HepG2 (cell line): ENCODE measurements around the gene TOP2A. TPM values are rescaled to one million over a fixed set of nuclear protein-coding genes. Genes with fewer than 3 reads are reported as not detected.
A peak's percentile ranks its signal among the peaks of the same experiment; 100 is the strongest.

Experiments used
- AHR ChIP-seq: IDR thresholded peaks from 2 replicates; pipeline ENCODE4 v1.6.1; 2018; ENCODE audit warnings: missing genetic modification reagents, missing compliant biosample characterization
- BRCA1 ChIP-seq: sonication (generic); formaldehyde crosslinking; IDR thresholded peaks from 2 replicates; pipeline ENCODE4 v1.4.0; 2020; ENCODE audit warnings: missing genetic modification reagents
- DR1 ChIP-seq: sonication (generic); formaldehyde crosslinking; IDR thresholded peaks from 2 replicates; pipeline ENCODE4 v1.8.0; 2021; ENCODE audit warnings: mild to moderate bottlenecking, missing genetic modification reagents, inconsistent platforms
- ELF4 ChIP-seq: sonication (generic); formaldehyde crosslinking; IDR thresholded peaks from 2 replicates; pipeline ENCODE4 v1.5.0; 2020; ENCODE audit warnings: missing genetic modification reagents, mild to moderate bottlenecking, moderate library complexity, borderline replicate concordance
- HNF4A ChIP-seq: sonication (generic); formaldehyde crosslinking; IDR thresholded peaks from 2 replicates; pipeline ENCODE4 v1.4.0; 2020; ENCODE audit warnings: missing genetic modification reagents
- MEF2D ChIP-seq: sonication (generic); formaldehyde crosslinking; IDR thresholded peaks from 2 replicates; pipeline ENCODE4 v1.5.1; 2020; ENCODE audit warnings: mild to moderate bottlenecking, missing genetic modification reagents
- NPAS2 ChIP-seq: sonication (generic); formaldehyde crosslinking; IDR thresholded peaks from 2 replicates; pipeline ENCODE4 v1.8.0; 2022; ENCODE audit warnings: mild to moderate bottlenecking, missing genetic modification reagents, borderline replicate concordance
- REST ChIP-seq, 2 experiments: IDR thresholded peaks; 2 replicates each; pipeline ENCODE4 v1.6.1; 2011 to 2012; ENCODE audit warnings: low read length in 2 of 2, borderline replicate concordance in 1 of 2, low read depth in 1 of 2, mild to moderate bottlenecking in 1 of 2, moderate library complexity in 1 of 2
- SNAI1 ChIP-seq: sonication (generic); formaldehyde crosslinking; IDR thresholded peaks from 2 replicates; pipeline ENCODE4 v1.5.0; 2020; ENCODE audit warnings: mild to moderate bottlenecking, missing genetic modification reagents, borderline replicate concordance
- WIZ ChIP-seq: sonication (generic); formaldehyde crosslinking; IDR thresholded peaks from 2 replicates; pipeline ENCODE4 v1.5.1; 2020; ENCODE audit warnings: mild to moderate bottlenecking, missing genetic modification reagents
- ZBTB21 ChIP-seq: sonication (generic); formaldehyde crosslinking; IDR thresholded peaks from 2 replicates; pipeline ENCODE4 v1.4.0; 2020; ENCODE audit warnings: missing genetic modification reagents
- ZMAT3 ChIP-seq: sonication (generic); formaldehyde crosslinking; conservative IDR thresholded peaks from 2 replicates; pipeline ENCODE4 v1.7.0; 2021; ENCODE audit warnings: missing genetic modification reagents
- ZNF180 ChIP-seq: sonication (generic); formaldehyde crosslinking; IDR thresholded peaks from 2 replicates; pipeline ENCODE4 v1.4.0; 2020; ENCODE audit warnings: low read depth, missing genetic modification reagents, borderline replicate concordance
- ZNF562 ChIP-seq: sonication (generic); formaldehyde crosslinking; IDR thresholded peaks from 2 replicates; pipeline ENCODE4 v1.8.0; 2022; ENCODE audit warnings: missing genetic modification reagents, borderline replicate concordance
- ZNF567 ChIP-seq: sonication (generic); formaldehyde crosslinking; IDR thresholded peaks from 2 replicates; pipeline ENCODE4 v1.8.1; 2023; ENCODE audit warnings: mild to moderate bottlenecking, missing genetic modification reagents, borderline replicate concordance
- ZNF772 ChIP-seq: sonication (generic); formaldehyde crosslinking; IDR thresholded peaks from 2 replicates; pipeline ENCODE4 v1.5.0; 2020; ENCODE audit warnings: mild to moderate bottlenecking, missing genetic modification reagents
- ZUFSP ChIP-seq: sonication (generic); formaldehyde crosslinking; IDR thresholded peaks from 2 replicates; pipeline ENCODE4 v1.9.0; 2021; ENCODE audit warnings: missing genetic modification reagents, mild to moderate bottlenecking, borderline replicate concordance
- polyA plus RNA-seq, 8 experiments: library from polyadenylated mRNA; depleted of rRNA in 3 of 8; stranded (reverse) in 7 of 8; unstranded in 1 of 8; fragments of >200 nt; fragmentation: Illumina TruSeq in 4 of 8; extraction: Trizol in 4 of 8; gene quantifications; 2 replicates each; pipeline versions ENCODE4 v1.2.1 to v1.2.3, GENCODE V29; 2011 to 2016; ENCODE audit warnings: low read depth in 4 of 8, missing spikeins in 1 of 8, mixed read lengths in 1 of 8; ENCODE audit not compliant: insufficient read depth in 1 of 8
- total RNA-seq, 5 experiments: library from RNA; depleted of rRNA; stranded (reverse); fragments of >200 nt; fragmentation: Illumina TruSeq; extraction: Trizol; gene quantifications; 2 replicates each; pipeline ENCODE4 v1.2.3, GENCODE V29; 2016; ENCODE audit warnings: low read depth in 1 of 5
- TF ChIP-seq, protein P1 (sequence below): sonication (generic); formaldehyde crosslinking; conservative IDR thresholded peaks from 2 replicates; pipeline ENCODE4 v1.4.0; 2020; ENCODE audit warnings: missing genetic modification reagents
- TF ChIP-seq, protein P2 (sequence below): sonication (generic); formaldehyde crosslinking; IDR thresholded peaks from 2 replicates; pipeline ENCODE4 v1.4.0; 2020; ENCODE audit warnings: missing genetic modification reagents

The TOP2A gene
- total and polyA plus RNA-seq, 2 of the 13 experiments (the other 11 are each of a cell fraction or from before 2014, with no cell fraction given) = 108 to 327 TPM

DNA sequence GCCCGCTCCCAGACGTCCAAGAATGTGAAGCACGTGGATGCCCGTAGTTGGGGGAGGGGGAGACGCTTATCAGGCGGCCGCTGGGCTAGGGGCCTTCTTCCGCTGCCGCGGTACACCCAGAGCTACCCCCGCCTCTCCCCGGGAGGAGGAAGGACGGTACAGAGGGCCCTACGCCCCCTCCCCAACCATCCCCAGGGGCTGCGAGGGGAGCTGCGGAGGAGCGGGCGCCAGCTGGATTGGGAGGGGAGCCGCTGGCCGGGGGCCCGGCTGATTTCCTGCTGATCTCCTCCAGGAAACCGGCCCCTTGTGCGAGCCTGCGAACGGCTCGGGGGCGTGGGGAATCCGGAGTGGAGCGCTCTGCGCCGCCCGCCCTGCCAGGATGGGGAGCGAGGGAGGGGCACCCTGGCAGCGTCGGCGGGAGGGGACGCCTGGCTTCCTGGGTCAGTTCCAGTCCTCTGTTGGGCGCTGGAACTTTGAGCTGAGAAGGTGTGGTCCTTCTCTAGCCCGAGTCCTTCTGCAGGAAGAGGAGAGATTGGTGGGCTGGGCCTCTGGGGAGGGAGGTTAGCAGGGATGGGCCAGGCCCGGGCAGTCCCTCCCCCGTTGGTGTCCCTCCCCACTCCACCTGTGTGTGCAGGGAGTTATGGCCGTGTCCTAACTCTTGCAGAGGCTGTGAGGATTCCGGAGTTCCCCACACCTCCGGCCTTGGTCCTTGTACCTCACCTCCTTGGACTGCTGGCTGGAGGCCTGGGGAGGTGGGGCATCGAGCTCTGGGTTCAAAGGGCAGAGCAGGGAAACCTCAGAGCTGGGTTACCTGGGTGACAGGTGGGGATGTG, 72.3 kb downstream of the TOP2A start (continued):
- TF ChIP-seq NPAS2 (CRISPR knock-in tag) = no peak
- TF ChIP-seq BRCA1 (CRISPR knock-in tag) = no peak
- peak; percentile 57; the same call in 1 of the 2 replicates for TF ChIP-seq MEF2D (CRISPR knock-in tag)
- no peak for TF ChIP-seq ZNF562 (CRISPR knock-in tag)
- peak; percentile 20; the same call in 1 of the 2 replicates for TF ChIP-seq ZNF772 (CRISPR knock-in tag)
- TF ChIP-seq SNAI1 = peak; percentile 85; the same call in 1 of the 2 replicates
- TF ChIP-seq, protein P1, sequence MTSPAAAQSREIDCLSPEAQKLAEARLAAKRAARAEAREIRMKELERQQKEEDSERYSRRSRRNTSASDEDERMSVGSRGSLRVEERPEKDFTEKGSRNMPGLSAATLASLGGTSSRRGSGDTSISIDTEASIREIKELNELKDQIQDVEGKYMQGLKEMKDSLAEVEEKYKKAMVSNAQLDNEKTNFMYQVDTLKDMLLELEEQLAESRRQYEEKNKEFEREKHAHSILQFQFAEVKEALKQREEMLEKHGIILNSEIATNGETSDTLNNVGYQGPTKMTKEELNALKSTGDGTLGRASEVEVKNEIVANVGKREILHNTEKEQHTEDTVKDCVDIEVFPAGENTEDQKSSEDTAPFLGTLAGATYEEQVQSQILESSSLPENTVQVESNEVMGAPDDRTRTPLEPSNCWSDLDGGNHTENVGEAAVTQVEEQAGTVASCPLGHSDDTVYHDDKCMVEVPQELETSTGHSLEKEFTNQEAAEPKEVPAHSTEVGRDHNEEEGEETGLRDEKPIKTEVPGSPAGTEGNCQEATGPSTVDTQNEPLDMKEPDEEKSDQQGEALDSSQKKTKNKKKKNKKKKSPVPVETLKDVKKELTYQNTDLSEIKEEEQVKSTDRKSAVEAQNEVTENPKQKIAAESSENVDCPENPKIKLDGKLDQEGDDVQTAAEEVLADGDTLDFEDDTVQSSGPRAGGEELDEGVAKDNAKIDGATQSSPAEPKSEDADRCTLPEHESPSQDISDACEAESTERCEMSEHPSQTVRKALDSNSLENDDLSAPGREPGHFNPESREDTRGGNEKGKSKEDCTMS (CRISPR knock-in tag) = no peak
- TF ChIP-seq AHR (CRISPR knock-in tag) = no peak
- no peak for TF ChIP-seq DR1 (CRISPR knock-in tag)
- TF ChIP-seq ZNF180 (CRISPR knock-in tag) = no peak
- TF ChIP-seq ZNF567 (CRISPR knock-in tag) = 0 out of 2 replicates have a peak, but pooled peaks have one; percentile 43
- TF ChIP-seq ZUFSP (CRISPR knock-in tag) = no peak
- TF ChIP-seq ZMAT3 (CRISPR knock-in tag) = peak; percentile 53; the same call in 1 of the 2 replicates
- TF ChIP-seq HNF4A (CRISPR knock-in tag) = peak; percentile 88
- TF ChIP-seq ZBTB21 = peak; percentile 11; the same call in 1 of the 2 replicates
- TF ChIP-seq ELF4 (CRISPR knock-in tag) = no peak; the same call in 1 of the 2 replicates
- TF ChIP-seq, protein P2, sequence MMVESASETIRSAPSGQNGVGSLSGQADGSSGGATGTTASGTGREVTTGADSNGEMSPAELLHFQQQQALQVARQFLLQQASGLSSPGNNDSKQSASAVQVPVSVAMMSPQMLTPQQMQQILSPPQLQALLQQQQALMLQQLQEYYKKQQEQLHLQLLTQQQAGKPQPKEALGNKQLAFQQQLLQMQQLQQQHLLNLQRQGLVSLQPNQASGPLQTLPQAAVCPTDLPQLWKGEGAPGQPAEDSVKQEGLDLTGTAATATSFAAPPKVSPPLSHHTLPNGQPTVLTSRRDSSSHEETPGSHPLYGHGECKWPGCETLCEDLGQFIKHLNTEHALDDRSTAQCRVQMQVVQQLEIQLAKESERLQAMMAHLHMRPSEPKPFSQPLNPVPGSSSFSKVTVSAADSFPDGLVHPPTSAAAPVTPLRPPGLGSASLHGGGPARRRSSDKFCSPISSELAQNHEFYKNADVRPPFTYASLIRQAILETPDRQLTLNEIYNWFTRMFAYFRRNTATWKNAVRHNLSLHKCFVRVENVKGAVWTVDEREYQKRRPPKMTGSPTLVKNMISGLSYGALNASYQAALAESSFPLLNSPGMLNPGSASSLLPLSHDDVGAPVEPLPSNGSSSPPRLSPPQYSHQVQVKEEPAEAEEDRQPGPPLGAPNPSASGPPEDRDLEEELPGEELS (CRISPR knock-in tag) = peak; percentile 7; the same call in 1 of the 2 replicates
- no peak for TF ChIP-seq REST (IDR thresholded peaks at IDR 0.05; ENCODE audit: borderline replicate concordance in 1 of 2, low read depth in 1 of 2, low read length in 2 of 2)
- no peak; the same call in 1 of the 2 replicates for TF ChIP-seq WIZ (CRISPR knock-in tag)
